Cardiac muscle cell (in vitro differentiated cells and primary cell): ENCODE measurements around the gene MTMR3. TPM values are rescaled to one million over a fixed set of nuclear protein-coding genes. Genes with fewer than 3 reads are reported as not detected.

Source experiments
- DNase-seq, 2 donors: peaks; one replicate each; pipeline versions ENCODE4 v3.0.0 to v3.0.0-alpha.2; 2010 to 2017; ENCODE audit warnings: low read depth in 1 of 2, low spot score in 1 of 2
- H3K27ac ChIP-seq: fragments of 200-600 bp; sonication (generic); 2 replicates; pipeline ENCODE4 v1.5.1; 2016
- H3K27me3 ChIP-seq: fragments of 200-600 bp; sonication (generic); 2 replicates; pipeline ENCODE4 v1.6.0; 2016; ENCODE audit warnings: control low read depth
- H3K36me3 ChIP-seq: fragments of 200-600 bp; sonication (generic); 2 replicates; pipeline ENCODE4 v1.5.1; 2016; ENCODE audit warnings: control low read depth
- H3K4me1 ChIP-seq: fragments of 200-600 bp; sonication (generic); 2 replicates; pipeline ENCODE4 v1.8.1; 2017; ENCODE audit warnings: low read depth, mild to moderate bottlenecking, mixed run types
- H3K4me3 ChIP-seq: fragments of 200-600 bp; sonication (generic); 2 replicates; pipeline ENCODE4 v1.5.1; 2016; ENCODE audit warnings: mild to moderate bottlenecking
- H3K9me3 ChIP-seq: fragments of 200-600 bp; sonication (generic); 2 replicates; pipeline ENCODE4 v1.5.1; 2017; ENCODE audit warnings: low read depth, mild to moderate bottlenecking, control low read depth
- polyA plus RNA-seq: library from polyadenylated mRNA; unstranded; fragments of >200 nt; fragmentation: Nextera tagmentation; extraction: Ambion mirVana; gene quantifications from 2 replicates; pipeline ENCODE4 v1.2.1, GENCODE V29; 2016
- total RNA-seq: library from RNA; depleted of rRNA; stranded (reverse); fragments of >200 nt; gene quantifications from 2 replicates; pipeline ENCODE4 v1.2.3, GENCODE V29; 2016
- TF ChIP-seq, protein P1 (sequence below): IDR thresholded peaks from 2 replicates; pipeline ENCODE4 v1.5.1; 2012; ENCODE audit warnings: low read depth, mild to moderate bottlenecking, low read length

The MTMR3 gene
- total and polyA plus RNA-seq, 2 experiments from 2014 or later = 10.1 to 22.0 TPM

DNA sequence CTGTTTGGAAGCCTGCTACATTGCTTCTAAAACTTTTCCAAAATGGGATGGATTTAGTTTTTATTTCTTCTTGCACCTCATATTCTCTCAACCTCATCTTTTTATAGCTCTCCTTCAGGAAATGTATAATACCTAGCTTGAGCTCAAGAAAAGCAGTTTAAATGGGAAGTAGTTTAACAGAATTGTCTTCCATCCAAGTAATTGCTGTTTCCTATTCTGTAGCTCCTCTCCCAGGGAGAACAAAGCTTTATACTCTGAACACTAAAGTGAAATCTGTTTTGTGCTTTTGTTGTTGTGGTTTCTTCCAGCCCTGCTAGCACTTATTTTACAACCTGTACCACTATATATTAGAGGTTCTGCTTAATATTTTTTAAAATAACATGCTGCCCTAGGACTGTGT lies 114.1 kb downstream of the MTMR3 start:
- Histone ChIP-seq H3K4me3 (no peak overlapping the region), H3K27ac (no peak overlapping the region), H3K36me3 (peaks cover 5% of the 10 kb centered on the region), H3K4me1 (no peaks in the 10 kb centered on the region), H3K27me3 (no peaks in the 10 kb centered on the region), H3K9me3 (no peaks in the 10 kb centered on the region)
- TF ChIP-seq, protein P1, sequence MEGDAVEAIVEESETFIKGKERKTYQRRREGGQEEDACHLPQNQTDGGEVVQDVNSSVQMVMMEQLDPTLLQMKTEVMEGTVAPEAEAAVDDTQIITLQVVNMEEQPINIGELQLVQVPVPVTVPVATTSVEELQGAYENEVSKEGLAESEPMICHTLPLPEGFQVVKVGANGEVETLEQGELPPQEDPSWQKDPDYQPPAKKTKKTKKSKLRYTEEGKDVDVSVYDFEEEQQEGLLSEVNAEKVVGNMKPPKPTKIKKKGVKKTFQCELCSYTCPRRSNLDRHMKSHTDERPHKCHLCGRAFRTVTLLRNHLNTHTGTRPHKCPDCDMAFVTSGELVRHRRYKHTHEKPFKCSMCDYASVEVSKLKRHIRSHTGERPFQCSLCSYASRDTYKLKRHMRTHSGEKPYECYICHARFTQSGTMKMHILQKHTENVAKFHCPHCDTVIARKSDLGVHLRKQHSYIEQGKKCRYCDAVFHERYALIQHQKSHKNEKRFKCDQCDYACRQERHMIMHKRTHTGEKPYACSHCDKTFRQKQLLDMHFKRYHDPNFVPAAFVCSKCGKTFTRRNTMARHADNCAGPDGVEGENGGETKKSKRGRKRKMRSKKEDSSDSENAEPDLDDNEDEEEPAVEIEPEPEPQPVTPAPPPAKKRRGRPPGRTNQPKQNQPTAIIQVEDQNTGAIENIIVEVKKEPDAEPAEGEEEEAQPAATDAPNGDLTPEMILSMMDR = no peak
- DNase-seq = no peak

DNA sequence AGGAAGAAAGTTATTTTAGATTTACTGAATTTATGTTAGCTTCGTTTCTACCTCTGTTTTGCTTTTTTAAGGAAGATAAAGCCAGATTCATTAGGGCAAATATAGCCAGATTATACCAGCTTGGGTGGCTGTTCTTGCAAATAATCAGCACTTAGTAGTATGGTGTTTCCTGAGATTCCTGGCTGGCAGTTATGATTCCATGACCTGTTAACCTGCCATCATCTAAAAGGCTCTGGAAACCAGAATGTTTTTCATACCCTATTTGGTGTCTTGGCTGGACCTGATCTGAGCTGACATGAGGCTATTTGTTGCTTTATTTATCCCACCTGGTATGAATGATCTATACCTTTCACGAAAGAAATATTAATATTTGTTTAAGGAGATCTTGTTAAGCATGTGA lies 114.5 kb downstream of the MTMR3 start:
- TF ChIP-seq, protein P1 = no peak
- no peaks in the 10 kb centered on the region for H3K4me1 ChIP-seq
- H3K36me3 ChIP-seq = peaks cover 5% of the 10 kb centered on the region
- H3K4me3 ChIP-seq = no peak overlapping the region
- no peaks in the 10 kb centered on the region for H3K27me3 ChIP-seq
- H3K27ac ChIP-seq = no peak overlapping the region
- no peaks in the 10 kb centered on the region for H3K9me3 ChIP-seq
- DNase-seq = no peak

DNA sequence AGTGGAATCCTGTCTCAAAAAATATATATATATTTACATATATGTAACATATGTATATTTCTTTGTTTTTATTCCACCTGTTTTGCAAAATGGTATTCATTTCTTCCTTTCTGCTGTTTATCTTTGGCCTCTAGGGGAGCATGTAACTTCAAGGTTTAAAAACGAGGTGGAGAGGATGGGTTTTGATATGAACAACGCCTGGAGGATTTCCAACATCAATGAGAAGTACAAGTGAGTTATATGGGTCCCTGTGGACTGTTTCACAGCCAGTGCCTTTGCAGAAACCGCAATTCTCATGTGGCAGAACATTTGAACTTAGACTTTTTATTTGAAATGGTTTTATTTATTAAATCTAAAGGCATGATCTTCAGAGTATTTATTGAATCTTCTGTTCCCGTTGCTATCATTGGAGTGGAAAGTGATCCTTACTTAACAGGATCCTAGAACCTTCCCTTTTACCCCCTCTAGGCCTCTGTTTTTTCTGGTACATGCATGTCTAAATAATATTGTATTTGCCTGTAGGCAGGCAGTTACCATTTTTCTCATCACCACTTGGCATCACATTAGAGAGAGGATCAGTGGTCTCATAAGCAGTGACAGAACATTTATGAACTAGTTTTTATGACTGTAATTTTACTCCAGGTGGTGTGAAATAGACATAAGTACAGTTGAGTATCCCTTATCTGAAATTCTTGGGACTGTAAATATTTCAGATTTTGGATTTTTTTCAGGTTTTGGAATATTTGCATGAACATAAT lies 115.8 kb downstream of the MTMR3 start:
- DNase-seq = no peak
- TF ChIP-seq, protein P1 = no peak
- no peaks in the 10 kb centered on the region for H3K27me3 ChIP-seq

DNA sequence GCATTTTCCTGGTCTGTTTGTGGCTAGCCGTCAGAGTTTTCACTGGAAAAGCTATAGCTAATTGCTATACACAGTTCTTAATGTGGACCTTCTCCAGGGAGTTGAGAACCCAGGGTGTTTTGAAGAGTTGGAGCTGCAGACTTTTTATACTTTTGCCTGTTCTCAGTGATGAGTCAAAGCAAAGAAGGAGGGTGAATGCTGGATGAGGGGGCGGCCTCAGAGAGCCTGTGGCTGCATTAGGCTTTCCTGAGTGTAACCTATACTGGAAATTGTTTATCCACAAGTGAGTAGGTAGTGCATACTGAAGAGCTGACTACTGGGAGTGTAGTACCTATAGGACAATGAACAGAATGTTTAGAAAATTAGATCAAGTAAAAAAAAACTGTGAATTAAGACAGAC lies 117.6 kb downstream of the MTMR3 start:
- Histone ChIP-seq H3K4me1 (no peaks in the 10 kb centered on the region), H3K9me3 (no peaks in the 10 kb centered on the region), H3K36me3 (peaks cover 5% of the 10 kb centered on the region), H3K27me3 (no peaks in the 10 kb centered on the region), H3K27ac (no peak overlapping the region), H3K4me3 (no peak overlapping the region)
- DNase-seq = no peak
- TF ChIP-seq, protein P1 = no peak

More for the DNA sequence above, 115.8 kb downstream of the MTMR3 start:
- H3K36me3 ChIP-seq = peaks cover 5% of the 10 kb centered on the region
- no peak overlapping the region for H3K4me3 ChIP-seq
- no peak overlapping the region for H3K27ac ChIP-seq
- H3K9me3 ChIP-seq = no peaks in the 10 kb centered on the region
- H3K4me1 ChIP-seq = no peaks in the 10 kb centered on the region

DNA sequence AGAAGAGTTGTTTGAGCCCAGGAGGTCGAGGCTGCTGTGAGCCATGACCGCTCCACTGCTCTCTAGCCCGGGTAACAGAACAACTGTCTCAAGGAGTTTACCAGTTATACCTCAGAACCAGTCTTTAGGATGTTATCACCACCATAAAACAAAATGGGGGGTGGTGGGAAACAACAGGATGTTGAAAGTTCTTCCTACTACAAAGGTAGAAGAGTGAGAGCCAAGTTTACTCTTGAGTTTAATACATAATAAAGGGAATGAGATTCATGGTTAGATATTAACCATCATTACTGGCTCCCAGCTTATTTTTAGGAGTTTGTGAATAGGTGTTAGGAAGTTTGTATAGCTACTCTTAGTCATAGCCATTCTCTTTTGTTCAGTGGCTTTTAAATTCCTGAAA lies 118.5 kb downstream of the MTMR3 start:
- TF ChIP-seq, protein P1 = no peak
- Histone ChIP-seq H3K27me3 (no peaks in the 10 kb centered on the region), H3K9me3 (no peaks in the 10 kb centered on the region), H3K4me3 (no peak overlapping the region), H3K36me3 (peaks cover 5% of the 10 kb centered on the region), H3K4me1 (no peaks in the 10 kb centered on the region), H3K27ac (no peak overlapping the region)
- DNase-seq = no peak
